Suppressor macrophage treated with lipopolysaccharide for 4 hours (primary cell): Measurements from ENCODE around the gene FKBP2.

Experiments
- DNase-seq: peaks from one replicate; pipeline ENCODE4 v3.0.0-alpha.2; 2020

Gene FKBP2

GRCh38 chr11:64250415-64251015 lies 9.6 kb downstream of the FKBP2 start:
- DNase-seq: no peak

- DNase-seq: peak; percentile 86
Measured at GRCh38 chr11:64251016-64251752, 10.3 kb downstream of the FKBP2 start, which contains the start of gene PLCB3. PLCB3 (plus strand) TSS chr11:64251530; CDS start chr11:64251650, 120 bp downstream.

GRCh38 chr11:64251753-64252002 lies 10.8 kb downstream of the FKBP2 start:
- no peak for DNase-seq

GRCh38 chr11:64252003-64252872 lies 11.3 kb downstream of the FKBP2 start:
- DNase-seq: peak; percentile 61

- no peak for DNase-seq
Measured at GRCh38 chr11:64253043-64253442, 12.1 kb downstream of the FKBP2 start.

GRCh38 chr11:64253481-64253880 lies 12.6 kb downstream of the FKBP2 start:
- DNase-seq: no peak

GRCh38 chr11:64254326-64254725 lies 13.4 kb downstream of the FKBP2 start:
- DNase-seq: no peak

- no peak for DNase-seq
Measured at GRCh38 chr11:64255135-64256128, 14.5 kb downstream of the FKBP2 start.

- DNase-seq: no peak
Measured at GRCh38 chr11:64256300-64256699, 15.4 kb downstream of the FKBP2 start.

GRCh38 chr11:64258356-64258755 lies 17.5 kb downstream of the FKBP2 start:
- no peak for DNase-seq

- no peak for DNase-seq
Measured at GRCh38 chr11:64258946-64259532, 18.1 kb downstream of the FKBP2 start.

- DNase-seq: peak; percentile 66
Measured at GRCh38 chr11:64259533-64260067, 18.7 kb downstream of the FKBP2 start.

- no peak for DNase-seq
Measured at GRCh38 chr11:64260147-64260708, 19.3 kb downstream of the FKBP2 start.

GRCh38 chr11:64261556-64262080 lies 20.7 kb downstream of the FKBP2 start:
- no peak for DNase-seq

GRCh38 chr11:64262271-64263002 lies 21.5 kb downstream of the FKBP2 start:
- DNase-seq: no peak

- DNase-seq: no peak
Measured at GRCh38 chr11:64263021-64263946, 22.4 kb downstream of the FKBP2 start.

- no peak for DNase-seq
Measured at GRCh38 chr11:64263947-64264317, 23.0 kb downstream of the FKBP2 start.

- DNase-seq: no peak
Measured at GRCh38 chr11:64264371-64264852, 23.5 kb downstream of the FKBP2 start.
